Activated CD4-positive, alpha-beta T cell treated with anti-CD3 and anti-CD28 coated beads, Interleukin-2, Interleukin-6, amounts not matched to agents 100 ng/mL and 50 ng/mL, durations not matched to agents 16 hours and 8 hours (primary cell): ENCODE measurements around the gene PLXNA4.

Experiments
- DNase-seq: peaks from one replicate; pipeline ENCODE4 v3.0.0-alpha.2; 2020

The PLXNA4 gene

GRCh38 chr7:132349075-132349474 lies 227.2 kb downstream of the PLXNA4 start:
- no peak for DNase-seq

- DNase-seq: no peak
Measured at GRCh38 chr7:132348341-132348740, 227.9 kb downstream of the PLXNA4 start.

- DNase-seq: no peak
Measured at GRCh38 chr7:132347858-132348257, 228.4 kb downstream of the PLXNA4 start.

- DNase-seq: no peak
Measured at GRCh38 chr7:132347123-132347522, 229.1 kb downstream of the PLXNA4 start.

GRCh38 chr7:132345543-132346129 lies 230.6 kb downstream of the PLXNA4 start:
- DNase-seq: no peak

GRCh38 chr7:132345030-132345429 lies 231.2 kb downstream of the PLXNA4 start:
- DNase-seq: no peak

- DNase-seq: no peak
Measured at GRCh38 chr7:132343199-132343598, 233.1 kb downstream of the PLXNA4 start.

- DNase-seq: no peak
Measured at GRCh38 chr7:132337450-132338080, 238.7 kb downstream of the PLXNA4 start.

GRCh38 chr7:132336797-132337196 lies 239.5 kb downstream of the PLXNA4 start:
- DNase-seq: no peak

GRCh38 chr7:132333301-132333700 lies 243.0 kb downstream of the PLXNA4 start:
- no peak for DNase-seq

GRCh38 chr7:132328760-132329159 lies 247.5 kb downstream of the PLXNA4 start:
- no peak for DNase-seq

- DNase-seq: no peak
Measured at GRCh38 chr7:132328047-132328620, 248.1 kb downstream of the PLXNA4 start.

GRCh38 chr7:132326878-132327589 lies 249.2 kb downstream of the PLXNA4 start:
- no peak for DNase-seq

GRCh38 chr7:132322970-132323369 lies 253.3 kb downstream of the PLXNA4 start:
- DNase-seq: no peak

- no peak for DNase-seq
Measured at GRCh38 chr7:132321387-132321786, 254.9 kb downstream of the PLXNA4 start.

- DNase-seq: no peak
Measured at GRCh38 chr7:132319481-132319880, 256.8 kb downstream of the PLXNA4 start.

GRCh38 chr7:132318352-132319318 lies 257.6 kb downstream of the PLXNA4 start:
- DNase-seq: peak; percentile 81

- DNase-seq: no peak
Measured at GRCh38 chr7:132317701-132318351, 258.4 kb downstream of the PLXNA4 start.

- DNase-seq: no peak
Measured at GRCh38 chr7:132312531-132313055, 263.7 kb downstream of the PLXNA4 start.

GRCh38 chr7:132311733-132312132 lies 264.5 kb downstream of the PLXNA4 start:
- DNase-seq: no peak

GRCh38 chr7:132309102-132309805 lies 267.0 kb downstream of the PLXNA4 start:
- DNase-seq: no peak
